Renal pelvis (tissue), 4 donors: ENCODE results near the gene TMTC1. TPM values are rescaled to one million over a fixed set of nuclear protein-coding genes. Genes with fewer than 3 reads are reported as not detected.

Source experiments
- DNase-seq: peaks from one replicate; pipeline ENCODE4 v3.0.0-alpha.2; 2013
- polyA plus RNA-seq, 3 donors: library from polyadenylated mRNA; unstranded; fragments of 120-200 nt; gene quantifications; one replicate each; pipeline ENCODE4 v1.2.1, GENCODE V29; 2013; ENCODE audit not compliant: insufficient read length in 3 of 3

TMTC1 gene
- polyA plus RNA-seq, 3 donors = 20.4 to 24.3 (median 24.0) TPM

DNA sequence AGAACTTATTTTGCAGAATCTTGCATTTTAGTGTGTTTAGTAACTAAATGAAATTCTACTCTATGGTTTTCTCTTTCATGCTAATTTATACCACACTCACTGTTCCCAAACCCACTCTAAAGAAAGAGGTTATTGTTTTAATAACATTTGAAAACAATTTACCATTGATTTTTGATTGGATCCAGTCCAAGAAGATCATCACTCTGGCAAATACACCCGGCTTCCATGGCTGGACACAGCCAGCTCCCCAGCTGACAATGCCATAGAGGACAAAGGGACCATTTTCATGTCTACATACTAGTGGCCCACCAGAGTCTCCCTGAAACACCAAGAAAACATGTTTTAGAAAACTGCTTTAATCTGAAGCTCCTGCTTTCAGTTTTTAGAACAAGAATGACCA is 328.7 kb downstream of the TMTC1 start:
- DNase-seq = no peak

DNA sequence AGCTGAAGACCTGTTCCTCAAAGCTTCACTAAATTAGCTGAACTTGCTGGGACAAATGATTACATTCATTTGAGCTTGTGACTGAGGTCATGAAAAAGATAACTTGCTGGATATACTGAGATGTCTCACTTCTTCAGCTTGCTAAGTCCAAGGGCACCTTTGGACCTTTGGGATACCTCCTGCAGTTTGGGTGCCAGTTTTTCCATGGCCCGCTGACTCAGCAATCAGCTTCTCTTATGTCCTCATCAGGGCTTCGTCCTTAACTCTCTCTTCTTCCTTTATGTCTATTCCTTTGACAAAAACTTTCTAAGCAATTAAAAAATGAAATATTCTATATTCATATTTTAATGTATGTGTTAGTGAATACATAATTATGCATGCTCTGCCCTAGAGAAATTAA is 331.9 kb downstream of the TMTC1 start:
- no peak for DNase-seq
